Measurements from ENCODE around the gene PTPN2. TPM values are rescaled to one million over a fixed set of nuclear protein-coding genes. Genes with fewer than 3 reads are reported as not detected.

The PTPN2 gene
- total and polyA plus RNA-seq, 2 of the 4 experiments (the other 2 are of a cell fraction): 13.2 to 30.6 TPM

GRCh38 chr18:12768625-12769024 lies 115.4 kb downstream of the PTPN2 start:
- TF ChIP-seq RCOR1 (IDR thresholded peaks at IDR 0.05; ENCODE audit: insufficient replicate concordance, low read length) (no peak), CHD1 (IDR thresholded peaks at IDR 0.05; ENCODE audit: low read depth, low read length) (no peak), MXI1 (IDR thresholded peaks at IDR 0.05; ENCODE audit: borderline replicate concordance, low read depth, low read length) (no peak), SMC3 (IDR thresholded peaks at IDR 0.05; ENCODE audit: low read depth, low read length) (no peak), POLR2A (IDR thresholded peaks at IDR 0.05; ENCODE audit: low read depth, low read length) (no peak), FOS (IDR thresholded peaks at IDR 0.05; ENCODE audit: low read depth, low read length) (no peak)
- Histone ChIP-seq H3K9ac (ENCODE audit: low read depth, low read length) (no peak overlapping the region), H3K4me2 (ENCODE audit: low read depth, low read length) (no peak overlapping the region), H4K20me1 (ENCODE audit: insufficient read depth, low read length) (no peaks in the 10 kb centered on the region), H3K9me3 (ENCODE audit: control insufficient read depth, insufficient read depth, low read length) (no peaks in the 10 kb centered on the region), H3K27me3 (ENCODE audit: control insufficient read depth, insufficient read depth, low read length) (no peaks in the 10 kb centered on the region; the same call in 1 of the 2 replicates), H4K8ac (ENCODE audit: low read depth in 2 of 2, low read length in 2 of 2) (no peak overlapping the region), H2BK15ac (ENCODE audit: low read depth, low read length) (no peak overlapping the region), H3K23ac (ENCODE audit: low read depth, low read length) (no peak overlapping the region), H3K27ac (ENCODE audit: insufficient read depth, low read length) (no peak overlapping the region), H2BK20ac (ENCODE audit: low read depth, low read length) (no peak overlapping the region), H2BK5ac (ENCODE audit: low read depth, low read length, poor library complexity, severe bottlenecking) (no peak overlapping the region), H3K4ac (ENCODE audit: low read depth, low read length) (no peak overlapping the region), H2AK9ac (replicated peaks; ENCODE audit: low read depth, low read length, poor library complexity) (no peak overlapping the region), H3K36me3 (ENCODE audit: control insufficient read depth, insufficient read depth, low read length) (no peaks in the 10 kb centered on the region), H3K4me1 (ENCODE audit: control insufficient read depth, insufficient read depth, low read length) (peaks cover 3% of the 10 kb centered on the region; the same call in 1 of the 2 replicates), H3K4me3 (ENCODE audit: insufficient read depth, low read depth, low read length) (no peak overlapping the region), H3K18ac (ENCODE audit: low read depth, low read length) (no peak overlapping the region), H3K9me1 (ENCODE audit: insufficient read depth, low read length) (no peaks in the 10 kb centered on the region), H2AFZ (replicated peaks; ENCODE audit: low read length, poor library complexity) (peak overlapping the region; percentile 57), H2BK120ac (ENCODE audit: low read depth, low read length) (no peak overlapping the region), H3K79me1 (ENCODE audit: low read depth in 1 of 2, low read length in 2 of 2) (no peaks in the 10 kb centered on the region), H3K14ac (replicated peaks; ENCODE audit: low read depth, low read length) (no peak overlapping the region), H4K5ac (ENCODE audit: low read depth, low read length) (no peak overlapping the region), H4K91ac (ENCODE audit: insufficient read depth, low read depth, low read length) (no peak overlapping the region), H2AK5ac (ENCODE audit: low read depth, low read length) (no peak overlapping the region), H3K56ac (ENCODE audit: extremely low read depth, insufficient read depth, low read length) (no peak overlapping the region)
- dilution Hi-C loops (cut with HindIII; ENCODE audit: low sequenced_read_pairs, unreplicated experiment) (no loop called here), in situ Hi-C loops (cut with MboI; ENCODE audit: low sequenced_read_pairs) (loop anchor here (25.0 kb wide), 1 partner anchor 869 kb away; no protein-coding TSS in a partner anchor), intact Hi-C loops (cut with micrococcal nuclease) (no loop called here)
- ATAC-seq (ENCODE audit: low read depth) (peak; percentile 66), DNase-seq (peak; percentile 50)
- CTCF ChIA-PET: interaction anchor here (0.7 kb wide), 1 partner anchor 80 kb away, joined by 3 read pairs; no protein-coding TSS in a partner anchor
- 95% methylated on average over 2 of the region's 3 CpGs; no CpG with 5 or more reads in 1 of the 2 experiments for WGBS, 2 experiments (ENCODE audit: extremely low coverage in 2 of 2, insufficient read length in 1 of 2)
- BruUV-seq (replicated peaks): no TSS peak
- POLR2A ChIA-PET (ENCODE audit: unreplicated experiment): no interaction called here
